HL-60/S4 treated with phorbol 12-myristate 13-acetate at 8.2 ng/mL for 4 days and 3 days (cell line): ENCODE measurements around the gene NUDT3.
"Not testable (repeated sequence)": the region's sequence is repeated elsewhere in the genome, so short reads cannot be mapped to it uniquely, and the experiment has no call there.

Experiments
- in situ Hi-C: fragments of 300-500 bp; cut with MboI; formaldehyde crosslinking; loops from 2 replicates; pipeline ENCODE4 v1.15.0; 2022; ENCODE audit warnings: low sequenced_read_pairs

The NUDT3 gene

GRCh38 chr6:34392497-34393190 lies at the start of gene NUDT3:
NUDT3 (minus strand) TSS chr6:34392669; CDS start chr6:34392362, 307 bp downstream.
- in situ Hi-C loops, result no loop called here

DNA sequence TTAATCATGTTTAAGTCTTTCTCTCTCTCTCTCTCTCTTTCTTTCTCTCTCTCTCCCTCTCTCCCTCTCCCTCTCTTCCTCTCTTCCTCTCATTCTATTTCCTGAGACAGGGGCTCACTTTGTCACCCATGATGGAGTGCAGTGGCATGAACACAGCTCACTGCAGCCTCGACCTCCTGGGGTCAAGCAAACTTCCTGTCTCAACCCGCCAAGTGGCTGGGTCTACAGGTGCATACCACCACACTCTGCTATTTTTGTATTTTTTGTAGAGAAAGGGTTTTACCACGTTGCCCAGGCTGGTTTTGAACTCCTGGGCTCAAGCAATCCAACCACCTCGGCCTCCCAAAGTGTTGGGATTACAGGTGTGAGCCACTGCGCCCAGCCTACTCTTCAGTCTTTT lies 49.1 kb upstream of the NUDT3 start:
- in situ Hi-C loops, result no loop called here

GRCh38 chr6:34439442-34439841 lies 47.0 kb upstream of the NUDT3 start:
- in situ Hi-C loops, result no loop called here

GRCh38 chr6:34438705-34439104 lies 46.2 kb upstream of the NUDT3 start:
- in situ Hi-C loops, result no loop called here

DNA sequence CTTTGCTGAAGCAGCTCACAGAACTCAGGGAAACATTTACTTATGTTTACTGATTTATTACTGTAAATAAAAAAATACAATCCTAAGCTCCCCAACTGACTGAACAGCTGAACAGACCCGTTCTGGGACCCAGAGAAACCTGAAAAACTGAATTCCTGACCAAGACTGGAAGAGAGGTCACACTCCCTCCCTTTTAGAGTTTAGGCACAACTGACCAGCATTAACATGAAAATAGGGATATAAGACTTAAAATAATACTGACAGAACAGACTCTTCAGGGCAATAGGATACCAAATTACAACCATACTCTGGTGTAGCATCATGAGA lies 45.1 kb upstream of the NUDT3 start:
- in situ Hi-C loops, result no loop called here

- in situ Hi-C loops, result no loop called here
Measured at GRCh38 chr6:34436803-34437643, 44.6 kb upstream of the NUDT3 start.

GRCh38 chr6:34435916-34436315 lies 43.4 kb upstream of the NUDT3 start:
- in situ Hi-C loops, result no loop called here

GRCh38 chr6:34425498-34426410 lies 33.3 kb upstream of the NUDT3 start, which contains the start of gene RPS10:
RPS10 (minus strand) TSS chr6:34426069; CDS start chr6:34425221, 848 bp downstream.
- in situ Hi-C loops, result no loop called here

GRCh38 chr6:34425132-34425497 lies 32.6 kb upstream of the NUDT3 start:
- in situ Hi-C loops, result no loop called here

DNA sequence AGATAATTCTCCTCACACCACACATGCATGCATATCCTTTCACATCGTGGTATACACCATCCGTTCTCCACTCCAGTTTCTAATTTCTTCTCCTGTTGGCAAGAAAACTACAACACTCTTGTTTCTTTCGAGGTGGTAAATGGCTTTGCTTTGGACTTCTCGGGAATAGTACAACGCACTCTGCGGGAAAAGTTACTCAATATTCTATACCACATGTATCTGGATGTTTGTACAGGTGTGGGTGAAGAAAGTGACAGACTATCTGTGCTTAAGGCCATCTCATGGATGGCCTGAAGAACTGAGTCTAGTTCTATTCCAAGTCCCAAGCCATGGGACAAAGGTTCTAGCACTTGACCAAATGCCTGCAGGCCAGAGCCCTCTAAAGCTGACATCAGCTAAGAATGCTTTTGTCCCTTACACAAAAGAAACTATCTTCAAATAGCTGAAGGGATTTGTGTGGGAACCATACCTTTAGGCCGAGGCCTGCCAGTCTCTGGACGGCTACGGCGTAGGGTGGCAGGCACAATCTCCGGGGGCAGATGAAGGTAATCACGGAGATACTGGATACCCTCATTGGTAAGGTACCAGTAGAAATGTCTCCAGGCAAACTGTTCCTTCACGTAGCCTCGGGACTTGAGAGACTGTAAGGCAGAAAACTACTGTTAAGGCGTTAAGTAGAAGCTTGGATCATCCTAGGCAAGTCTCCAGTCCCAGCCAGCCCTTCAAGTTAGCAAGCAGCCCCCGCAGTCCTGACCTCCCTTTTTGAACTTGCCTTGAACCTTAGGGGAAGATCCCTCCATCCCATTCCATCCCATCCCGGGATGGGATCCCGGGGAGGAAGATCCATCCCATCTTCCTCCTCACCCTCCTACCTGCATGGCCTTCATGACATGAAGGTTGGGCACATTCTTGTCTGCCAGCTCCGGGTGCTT lies 32.0 kb upstream of the NUDT3 start:
- in situ Hi-C loops, result no loop called here

GRCh38 chr6:34423254-34423653 lies 30.8 kb upstream of the NUDT3 start:
- in situ Hi-C loops, result no loop called here

DNA sequence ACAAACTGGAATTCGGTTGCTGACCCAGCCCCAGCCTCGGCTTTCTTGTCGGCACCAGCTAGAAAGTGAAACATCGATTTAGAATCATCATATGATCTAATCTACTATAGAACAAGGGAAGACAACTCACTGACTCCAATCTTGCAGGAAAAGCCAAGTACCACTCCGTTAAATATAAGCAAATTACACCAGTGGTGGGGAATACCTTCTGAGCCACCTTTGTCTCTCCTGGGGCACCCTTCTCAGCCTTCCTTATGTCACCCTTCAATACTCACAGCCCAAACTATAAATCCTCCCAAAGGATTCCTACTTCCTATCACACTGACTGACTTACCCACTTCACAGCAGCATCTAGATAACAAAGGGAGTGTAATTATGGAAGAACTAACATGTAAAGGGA lies 25.9 kb upstream of the NUDT3 start:
- in situ Hi-C loops, result loop anchor here (10.0 kb wide), 1 partner anchor 174 kb away; the partner anchor contains the start of gene SMIM29

DNA sequence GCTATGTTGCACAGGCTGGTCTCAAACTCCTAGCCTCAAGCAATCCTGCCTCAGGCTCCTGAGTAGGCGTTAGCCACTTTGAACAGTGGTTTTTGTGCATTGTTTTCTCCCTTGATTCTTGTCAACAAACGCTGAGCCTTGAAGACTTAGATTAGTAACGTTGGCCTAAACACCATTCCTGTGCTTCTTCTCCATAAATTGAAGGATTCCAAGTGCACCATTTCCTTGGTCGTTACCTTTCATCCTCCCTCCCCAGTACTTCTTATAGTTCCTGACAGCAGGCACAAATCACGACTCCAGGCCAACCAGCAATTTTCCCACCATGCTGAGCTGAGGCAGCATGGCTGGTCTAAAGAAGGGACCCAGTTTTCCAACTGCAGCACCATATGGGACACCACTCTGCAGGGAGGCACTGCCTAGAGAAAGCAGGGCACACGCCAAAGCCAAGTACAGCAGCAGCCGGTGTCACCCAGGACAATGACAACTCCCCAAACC lies 24.5 kb upstream of the NUDT3 start:
- in situ Hi-C loops, result loop anchor here (10.0 kb wide), 1 partner anchor 172 kb away; the partner anchor contains the start of gene SMIM29

DNA sequence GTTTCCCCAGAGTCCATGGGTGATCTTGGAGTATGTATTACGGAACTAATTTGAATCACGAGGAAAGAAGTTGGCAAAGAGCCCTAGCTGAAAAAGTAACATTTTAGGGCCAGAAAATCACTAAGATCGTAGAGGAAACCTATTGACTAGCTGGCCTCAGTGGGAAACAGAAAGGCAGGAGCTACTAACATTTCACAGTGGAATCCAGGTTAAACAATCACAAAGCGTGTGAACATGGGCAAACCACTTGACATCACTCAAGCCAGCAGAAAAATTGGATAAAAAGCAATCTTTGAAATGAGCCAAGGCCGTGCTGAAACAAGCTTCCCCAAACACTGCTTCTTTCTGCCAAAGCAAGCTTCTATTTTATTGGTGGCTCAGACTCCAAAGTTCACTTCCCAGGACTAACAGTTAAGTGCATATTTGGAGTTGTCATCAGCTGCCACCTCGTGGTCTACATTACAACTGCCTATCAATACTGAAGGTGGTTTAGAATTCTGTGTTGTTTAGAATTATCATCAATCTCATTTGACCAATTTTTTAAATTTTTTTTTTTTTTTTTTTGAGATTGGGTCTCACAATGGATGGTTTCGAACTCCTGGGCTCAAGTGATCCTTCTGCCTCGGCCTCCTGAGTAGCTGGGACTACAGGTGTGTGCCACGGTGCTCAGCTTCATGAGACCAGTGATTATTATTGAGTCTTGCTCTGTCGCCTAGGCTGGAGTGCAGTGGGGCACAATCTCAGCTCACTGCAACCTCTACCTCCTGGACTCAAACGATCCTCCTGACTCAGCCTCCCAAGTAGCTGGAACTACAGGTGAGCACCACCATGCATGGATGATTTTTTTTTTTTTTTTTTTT lies 22.8 kb upstream of the NUDT3 start:
- in situ Hi-C loops, result loop anchor here (10.0 kb wide), 1 partner anchor 170 kb away; the partner anchor contains the start of gene SMIM29

DNA sequence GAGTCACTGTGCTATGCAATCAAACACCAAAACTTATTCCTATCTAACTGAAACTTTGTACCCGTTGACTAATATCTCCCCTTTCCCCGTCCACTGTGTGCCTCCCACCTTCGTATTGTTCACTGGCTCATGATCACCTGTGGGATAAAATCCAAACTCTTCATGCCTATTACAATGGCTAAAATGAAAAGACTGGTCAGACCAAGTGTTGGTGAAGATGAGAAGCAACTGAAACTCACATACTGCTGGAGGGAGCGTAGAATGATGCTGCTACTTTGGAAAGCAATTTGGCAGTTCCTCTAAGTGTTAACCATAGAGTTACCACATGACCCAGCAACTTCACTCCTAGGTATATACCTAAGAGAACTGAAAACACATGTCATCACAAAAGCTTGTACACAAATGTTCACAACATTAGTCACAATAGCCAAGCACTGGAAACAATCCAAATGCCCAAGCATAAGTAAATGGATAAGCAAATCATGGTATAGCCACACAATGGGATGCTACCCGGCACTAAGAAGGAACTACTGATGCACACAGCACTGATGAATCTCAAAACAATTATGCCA lies 20.3 kb upstream of the NUDT3 start:
- in situ Hi-C loops, result loop anchor here (10.0 kb wide), 1 partner anchor 168 kb away; the partner anchor contains the start of gene SMIM29

DNA sequence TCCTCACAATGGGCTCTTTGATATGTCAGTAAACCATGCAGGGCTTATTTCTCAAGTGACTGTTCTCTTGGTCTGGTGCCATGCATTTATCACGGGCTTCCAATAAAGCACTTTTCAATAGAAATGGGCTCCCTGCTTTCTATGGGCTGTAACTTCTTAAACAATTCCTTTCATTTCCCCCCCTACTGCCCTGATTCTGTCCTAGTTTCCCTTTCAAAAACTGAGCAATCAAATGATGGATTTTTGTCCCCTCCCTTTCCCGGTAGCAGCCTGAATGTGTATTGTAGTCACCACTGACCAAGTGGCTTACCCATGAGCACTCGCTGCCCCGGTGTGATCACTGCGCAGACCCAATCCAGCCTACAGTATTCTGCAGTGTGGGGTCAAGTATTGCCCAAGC lies 19.5 kb upstream of the NUDT3 start:
- in situ Hi-C loops, result loop anchor here (10.0 kb wide), 1 partner anchor 167 kb away; the partner anchor contains the start of gene SMIM29

GRCh38 chr6:34407915-34408314 lies 15.4 kb upstream of the NUDT3 start:
- in situ Hi-C loops, result not testable (repeated sequence)

DNA sequence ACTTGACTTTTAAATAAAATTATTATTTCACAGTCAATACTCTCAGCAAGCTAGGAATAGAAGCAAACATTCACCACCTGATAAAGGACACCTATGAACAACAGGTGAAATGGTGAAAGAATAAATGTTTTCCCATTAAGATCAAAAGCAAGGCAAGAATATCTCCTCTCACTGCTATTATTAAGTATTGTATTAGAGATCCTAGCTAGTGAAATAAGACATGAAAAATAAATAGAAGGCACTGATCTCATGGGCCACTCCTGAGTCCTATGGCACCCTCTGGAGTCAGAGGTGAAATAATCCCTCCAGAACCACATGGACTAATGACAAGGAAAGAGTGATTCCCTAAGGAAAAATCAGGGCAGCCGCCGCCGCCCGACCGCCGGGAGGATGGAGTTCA lies 4.0 kb upstream of the NUDT3 start:
- in situ Hi-C loops, result no loop called here
